K562 (cell line): ENCODE data around the gene STAT6. TPM values are rescaled to one million over a fixed set of nuclear protein-coding genes. Genes with fewer than 3 reads are reported as not detected.

Experiments
- ATAC-seq: fragments of 200-7000 bp; cut with Tn5 transposase; 3 replicates; pipeline ENCODE4 v1.9.1; 2020; ENCODE audit warnings: moderate library complexity
- BruUV-seq: library from RNA; stranded (reverse); fragments of 400-500 nt; replicated peaks from 2 replicates; lab custom pipeline; 2021; lab: Mats Ljungman, UMichigan
- CTCF ChIA-PET: fragments of 300-600 bp; formaldehyde crosslinking; extraction: SDS; loops from one replicate; lab custom pipeline; 2021; ENCODE audit warnings: low intra/inter-chr PET ratio; lab: Yijun Ruan, JAX
- POLR2A ChIA-PET: fragments of 300-600, 350-650 bp; sonication (Branson Sonifier 250); formaldehyde crosslinking; extraction: SDS; loops from one replicate; lab custom pipeline; 2021; ENCODE audit warnings: antibody characterized with exemption, inconsistent platforms; lab: Yijun Ruan, JAX
- DNase-seq, 4 experiments: peaks; one replicate each; pipeline versions ENCODE4 v3.0.0 to v3.0.0-alpha.2; 2011 to 2018; ENCODE audit warnings: low spot score in 3 of 4, mixed read lengths in 3 of 4; ENCODE audit errors: extremely low read depth in 1 of 4
- FAIRE-seq: peaks from 2 replicates; lab custom pipeline; 2011; peaks lifted over from hg19 to GRCh38; lab: Jason Lieb, UNC
- H2AFZ ChIP-seq: 2 replicates; pipeline ENCODE4 v1.6.0; 2011; ENCODE audit warnings: low read depth, low read length, control low read depth, inconsistent platforms
- H3K27ac ChIP-seq: fragments of 200-600 bp; 3 replicates; pipeline ENCODE4 v1.8.0; 2011; ENCODE audit warnings: low read depth, mild to moderate bottlenecking, control low read depth, inconsistent platforms, low read length, moderate library complexity, mixed read lengths; ENCODE audit errors: extremely low read depth
- H3K27me3 ChIP-seq, 2 experiments: fragments of 300-600 bp in 1 of 2; 2 replicates in 1 of 2; 3 replicates in 1 of 2; pipeline versions ENCODE4 v1.6.0 to v1.8.0; 2011; ENCODE audit warnings: inconsistent platforms in 2 of 2, low read length in 2 of 2, mild to moderate bottlenecking in 1 of 2, mixed read lengths in 1 of 2, moderate library complexity in 1 of 2; ENCODE audit not compliant: control insufficient read depth in 2 of 2, insufficient read depth in 2 of 2
- H3K36me3 ChIP-seq: fragments of 300-600 bp; 3 replicates; pipeline ENCODE4 v1.8.0; 2011; ENCODE audit warnings: mild to moderate bottlenecking, low read length, inconsistent platforms; ENCODE audit not compliant: control insufficient read depth, insufficient read depth
- H3K4me1 ChIP-seq, 2 experiments: fragments of 200-600 bp in 1 of 2; replicated peaks in 1 of 2; 2 replicates in 1 of 2; 3 replicates in 1 of 2; pipeline versions ENCODE4 v1.5.1 to v1.8.0; 2011; ENCODE audit warnings: inconsistent platforms in 2 of 2, low read length in 2 of 2, mild to moderate bottlenecking in 1 of 2, mixed read lengths in 1 of 2, moderate library complexity in 1 of 2; ENCODE audit not compliant: control insufficient read depth in 2 of 2, insufficient read depth in 2 of 2
- H3K4me2 ChIP-seq: 2 replicates; pipeline ENCODE4 v1.6.1; 2011; ENCODE audit warnings: low read length, control low read depth, inconsistent platforms, mixed read lengths; ENCODE audit not compliant: insufficient read depth
- H3K4me3 ChIP-seq: fragments of 200-600 bp; sonication (generic), shearing (Covaris generic); 2 replicates; pipeline ENCODE4 v1.5.1; 2016; ENCODE audit warnings: control low read depth, inconsistent platforms
- H3K79me2 ChIP-seq: fragments of 200-600 bp; 3 replicates; pipeline ENCODE4 v1.8.0; 2011; ENCODE audit warnings: low read length, inconsistent platforms; ENCODE audit not compliant: control insufficient read depth, insufficient read depth
- H3K9ac ChIP-seq, 2 experiments: 2 replicates each; pipeline versions ENCODE4 v1.6.0 to v1.6.1; 2011; ENCODE audit warnings: low read depth in 2 of 2, low read length in 2 of 2, control low read depth in 1 of 2, inconsistent platforms in 1 of 2, mild to moderate bottlenecking in 1 of 2, mixed read lengths in 1 of 2; ENCODE audit not compliant: insufficient read depth in 1 of 2
- H3K9me1 ChIP-seq: one replicate; pipeline ENCODE4 v1.6.0; 2011; ENCODE audit warnings: inconsistent platforms, mild to moderate bottlenecking, low read length, moderate library complexity; ENCODE audit not compliant: control insufficient read depth, insufficient read depth
- H3K9me3 ChIP-seq: replicated peaks from 2 replicates; pipeline ENCODE4 v1.5.1; 2011; ENCODE audit warnings: low read depth, low read length, inconsistent platforms; ENCODE audit not compliant: control insufficient read depth, insufficient read depth
- H4K20me1 ChIP-seq: replicated peaks from 2 replicates; pipeline ENCODE4 v1.6.1; 2011; ENCODE audit warnings: low read length, inconsistent platforms, mixed read lengths; ENCODE audit not compliant: control insufficient read depth, insufficient read depth
- EGR1 ChIP-seq: fragments of 450-650 bp; conservative IDR thresholded peaks from 2 replicates; pipeline ENCODE4 v1.6.1; 2017; ENCODE audit warnings: mild to moderate bottlenecking
- HDAC1 ChIP-seq, 2 experiments: fragments of 450-650 bp; IDR thresholded peaks; 2 replicates each; pipeline ENCODE4 v1.6.1; 2016 to 2017; ENCODE audit warnings: inconsistent platforms in 1 of 2, mild to moderate bottlenecking in 1 of 2, moderate library complexity in 1 of 2
- HNRNPLL ChIP-seq: fragments of 200-400 bp; formaldehyde crosslinking; IDR thresholded peaks from 2 replicates; pipeline ENCODE4 v1.6.1; 2017; ENCODE audit warnings: low read length, low read depth, mild to moderate bottlenecking; ENCODE audit not compliant: poor library complexity, severe bottlenecking
- JUND ChIP-seq, 2 experiments: IDR thresholded peaks; 2 replicates in 1 of 2; 3 replicates in 1 of 2; pipeline ENCODE4 v1.6.1; 2011; ENCODE audit warnings: borderline replicate concordance in 2 of 2, low read depth in 2 of 2, low read length in 2 of 2, improper control_type of control experiment in 1 of 2, missing biosample characterization in 1 of 2, missing genetic modification characterization in 1 of 2, missing genetic modification reagents in 1 of 2
- KDM1A ChIP-seq, 2 experiments: fragments of 450-650 bp; IDR thresholded peaks; 2 replicates each; pipeline ENCODE4 v1.6.1; 2016; ENCODE audit warnings: mild to moderate bottlenecking in 2 of 2
- NCOR1 ChIP-seq: fragments of 450-650 bp; IDR thresholded peaks from 2 replicates; pipeline ENCODE4 v1.6.1; 2016; ENCODE audit warnings: mild to moderate bottlenecking, moderate library complexity
- PRDM10 ChIP-seq: fragments of 450-650 bp; IDR thresholded peaks from 2 replicates; pipeline ENCODE4 v1.6.1; 2018; ENCODE audit not compliant: partially characterized antibody
- RNF2 ChIP-seq: sonication (generic); IDR thresholded peaks from 2 replicates; pipeline ENCODE4 v1.6.1; 2016
- ZFPM2 ChIP-seq: fragments of 250-450 bp; sonication (Bioruptor Pico); IDR thresholded peaks from 2 replicates; pipeline ENCODE4 v1.5.1; 2022; ENCODE audit warnings: mild to moderate bottlenecking
- ZNF165 ChIP-seq: fragments of 250-450 bp; sonication (Bioruptor Pico); IDR thresholded peaks from 2 replicates; pipeline ENCODE4 v1.4.0; 2020; ENCODE audit warnings: borderline replicate concordance
- ZNF668 ChIP-seq: fragments of 250-450 bp; sonication (Bioruptor Pico); IDR thresholded peaks from 2 replicates; pipeline ENCODE4 v1.8.0; 2022; ENCODE audit warnings: mild to moderate bottlenecking, inconsistent platforms
- WGBS: fragments of 100-300 bp; shearing (Covaris generic); methylation state at CpG from one replicate; pipeline ENCODE4 v1.1.6; 2016; ENCODE audit warnings: low coverage, mixed read lengths; ENCODE audit not compliant: insufficient coverage; ENCODE audit errors: missing lambda C conversion rate; 5-methylcytosine and 5-hydroxymethylcytosine counted together
- in situ Hi-C: fragments of 300-500 bp; cut with MboI; formaldehyde crosslinking; loops from 4 replicates; pipeline ENCODE4 v1.15.0; 2018; ENCODE audit warnings: inconsistent platforms, mixed read lengths
- intact Hi-C: fragments of 100-400 bp; cut with micrococcal nuclease; formaldehyde crosslinking; loops from 2 replicates; pipeline ENCODE4 v1.14.2; 2022
- polyA plus RNA-seq, 8 experiments: library from polyadenylated mRNA; depleted of rRNA in 4 of 8; stranded (reverse) in 5 of 8; unstranded in 3 of 8; fragments of >200 nt; fragmentation: Nextera tagmentation in 2 of 8; fragmentation: Illumina TruSeq in 1 of 8; extraction: Ambion mirVana in 2 of 8; extraction: Trizol in 1 of 8; gene quantifications; 2 replicates each; pipeline versions ENCODE4 v1.2.1 to v1.2.3, GENCODE V29; 2011 to 2014; ENCODE audit warnings: inconsistent platforms in 1 of 8, missing spikeins in 1 of 8
- total RNA-seq, 7 experiments: library from RNA; depleted of rRNA in 6 of 7; stranded (reverse); fragments of >200 nt in 6 of 7; fragmentation: Illumina TruSeq in 2 of 7; extraction: Trizol in 2 of 7; gene quantifications; 2 replicates each; pipeline versions ENCODE4 v1.2.1 to v1.2.3, GENCODE V29; 2011 to 2021; ENCODE audit warnings: low replicate concordance in 1 of 7
- TF ChIP-seq, protein P1 (sequence below): sonication (generic); formaldehyde crosslinking; IDR thresholded peaks from 2 replicates; pipeline ENCODE4 v1.8.0; 2022; ENCODE audit warnings: mild to moderate bottlenecking, missing genetic modification reagents

The STAT6 gene
- total and polyA plus RNA-seq, 9 of the 15 experiments (the other 6 are each of a cell fraction or from before 2014, with no cell fraction given), result 2.4 to 49.5 (median 26.5) TPM

GRCh38 chr12:57089271-57090245, 21.6 kb downstream of the STAT6 start:
- Histone ChIP-seq H3K27ac (peak overlapping the region; percentile 69), H3K9ac (peak overlapping the region; percentile 71 to 97), H3K36me3 (peaks cover 37% of the 10 kb centered on the region), H3K9me1 (no peaks in the 10 kb centered on the region), H3K79me2 (peaks cover 42% of the 10 kb centered on the region), H2AFZ (peak overlapping the region; percentile 66), H3K4me2 (peak overlapping the region; percentile 86), H3K4me1 (peaks cover 40 to 75% of the 10 kb centered on the region in 2 experiments), H3K27me3 (no peaks in the 10 kb centered on the region; a peak in 1 of 5 replicates), H3K9me3 (no peaks in the 10 kb centered on the region), H3K4me3 (peak overlapping the region; percentile 75), H4K20me1 (peaks cover 5% of the 10 kb centered on the region)
- FAIRE-seq (no peak), ATAC-seq (peak; percentile 8), DNase-seq (peak; percentile 57 to 84 (median 66))
- intact Hi-C loops, result loop anchor here (10.0 kb wide), 1 partner anchor 455 kb away; the partner anchor contains the start of gene BAZ2A
- under 1% methylated on average over 39 of the region's 45 CpGs for WGBS
- POLR2A ChIA-PET, result interaction anchor here (0.8 to 6.0 kb wide), 6 partner anchors 10 to 752 kb away, joined by 3 to 44 read pairs (median 4); partner anchors contain the start of gene NEMP1
- CTCF ChIA-PET, result interaction anchor here (0.9 kb wide), 1 partner anchor 20 kb away, joined by 4 read pairs; no protein-coding TSS in a partner anchor
- BruUV-seq, result TSS peak; percentile 51
- in situ Hi-C loops, result no loop called here
- peak; percentile 86 for TF ChIP-seq PRDM10
- TF ChIP-seq, protein P1, sequence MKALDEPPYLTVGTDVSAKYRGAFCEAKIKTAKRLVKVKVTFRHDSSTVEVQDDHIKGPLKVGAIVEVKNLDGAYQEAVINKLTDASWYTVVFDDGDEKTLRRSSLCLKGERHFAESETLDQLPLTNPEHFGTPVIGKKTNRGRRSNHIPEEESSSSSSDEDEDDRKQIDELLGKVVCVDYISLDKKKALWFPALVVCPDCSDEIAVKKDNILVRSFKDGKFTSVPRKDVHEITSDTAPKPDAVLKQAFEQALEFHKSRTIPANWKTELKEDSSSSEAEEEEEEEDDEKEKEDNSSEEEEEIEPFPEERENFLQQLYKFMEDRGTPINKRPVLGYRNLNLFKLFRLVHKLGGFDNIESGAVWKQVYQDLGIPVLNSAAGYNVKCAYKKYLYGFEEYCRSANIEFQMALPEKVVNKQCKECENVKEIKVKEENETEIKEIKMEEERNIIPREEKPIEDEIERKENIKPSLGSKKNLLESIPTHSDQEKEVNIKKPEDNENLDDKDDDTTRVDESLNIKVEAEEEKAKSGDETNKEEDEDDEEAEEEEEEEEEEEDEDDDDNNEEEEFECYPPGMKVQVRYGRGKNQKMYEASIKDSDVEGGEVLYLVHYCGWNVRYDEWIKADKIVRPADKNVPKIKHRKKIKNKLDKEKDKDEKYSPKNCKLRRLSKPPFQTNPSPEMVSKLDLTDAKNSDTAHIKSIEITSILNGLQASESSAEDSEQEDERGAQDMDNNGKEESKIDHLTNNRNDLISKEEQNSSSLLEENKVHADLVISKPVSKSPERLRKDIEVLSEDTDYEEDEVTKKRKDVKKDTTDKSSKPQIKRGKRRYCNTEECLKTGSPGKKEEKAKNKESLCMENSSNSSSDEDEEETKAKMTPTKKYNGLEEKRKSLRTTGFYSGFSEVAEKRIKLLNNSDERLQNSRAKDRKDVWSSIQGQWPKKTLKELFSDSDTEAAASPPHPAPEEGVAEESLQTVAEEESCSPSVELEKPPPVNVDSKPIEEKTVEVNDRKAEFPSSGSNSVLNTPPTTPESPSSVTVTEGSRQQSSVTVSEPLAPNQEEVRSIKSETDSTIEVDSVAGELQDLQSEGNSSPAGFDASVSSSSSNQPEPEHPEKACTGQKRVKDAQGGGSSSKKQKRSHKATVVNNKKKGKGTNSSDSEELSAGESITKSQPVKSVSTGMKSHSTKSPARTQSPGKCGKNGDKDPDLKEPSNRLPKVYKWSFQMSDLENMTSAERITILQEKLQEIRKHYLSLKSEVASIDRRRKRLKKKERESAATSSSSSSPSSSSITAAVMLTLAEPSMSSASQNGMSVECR, result peak; percentile 59; the same call in 1 of the 2 replicates
- peak; percentile 53; the same call in 1 of the 2 replicates for TF ChIP-seq RNF2
- 0 out of 2 replicates have a peak, but pooled peaks have one; percentile 17 for TF ChIP-seq JUND (IDR thresholded peaks at IDR 0.05; ENCODE audit: borderline replicate concordance, low read depth, low read length)
- no peak for TF ChIP-seq JUND (tag; IDR thresholded peaks at IDR 0.05; ENCODE audit: borderline replicate concordance, low read depth, low read length)
- no peak for TF ChIP-seq ZNF165 (CRISPR knock-in tag)
- TF ChIP-seq ZFPM2 (CRISPR knock-in tag), result 0 out of 2 replicates have a peak, but pooled peaks have one; percentile 44
- peak in 1 of 2 experiments; percentile 75; a peak in 2 of 4 replicates for TF ChIP-seq HDAC1 (IDR thresholded peaks at IDR 0.05)
- peak; percentile 99 for TF ChIP-seq EGR1
- no peak for TF ChIP-seq KDM1A (IDR thresholded peaks at IDR 0.05)
- TF ChIP-seq HNRNPLL, result peak; percentile 19
- TF ChIP-seq ZNF668, result no peak
- no peak for TF ChIP-seq NCOR1
